ENCODE data around the gene KCNK15. TPM values are rescaled to one million over a fixed set of nuclear protein-coding genes. Genes with fewer than 3 reads are reported as not detected.

KCNK15 gene
- total and polyA plus RNA-seq, 10 of the 15 experiments (the other 5 are each of a cell fraction or from before 2014, with no cell fraction given), result not detected

- no peak for FAIRE-seq
- TF ChIP-seq CREB1 (IDR thresholded peaks at IDR 0.05; ENCODE audit: low read depth) (no peak), IKZF2 (IDR thresholded peaks at IDR 0.05) (no peak), SMAD5 (IDR thresholded peaks at IDR 0.05; ENCODE audit: low read depth) (no peak), NFXL1 (IDR thresholded peaks at IDR 0.05; ENCODE audit: borderline replicate concordance) (no peak), SUPT20H (IDR thresholded peaks at IDR 0.05; ENCODE audit: borderline replicate concordance, control insufficient read depth, low read depth, low read length) (no peak), JUNB (IDR thresholded peaks at IDR 0.05) (no peak), ZBTB4 (CRISPR knock-in tag; IDR thresholded peaks at IDR 0.05) (no peak), BMI1 (IDR thresholded peaks at IDR 0.05; ENCODE audit: borderline replicate concordance) (no peak), BCLAF1 (IDR thresholded peaks at IDR 0.05) (no peak), E4F1 (IDR thresholded peaks at IDR 0.05; ENCODE audit: borderline replicate concordance, partially characterized antibody) (no peak), NRF1 (conservative IDR thresholded peaks at IDR 0.05; ENCODE audit: low read depth, low read length) (no peak), ZBTB11 (CRISPR knock-in tag; IDR thresholded peaks at IDR 0.05) (no peak), WRNIP1 (IDR thresholded peaks at IDR 0.05; ENCODE audit: borderline replicate concordance, low read depth, low read length) (no peak)
Measured at GRCh38 chr20:44765091-44765490, 19.4 kb downstream of the KCNK15 start.

More at GRCh38 chr20:44765091-44765490, 19.4 kb downstream of the KCNK15 start:
- 0% methylated on average over 4 of the region's 4 CpGs for WGBS (ENCODE audit: insufficient coverage, insufficient replicate concordance, low lambda C conversion rate, missing lambda C conversion rate)
- in situ Hi-C loops (cut with MboI) (no loop called here), intact Hi-C loops (cut with micrococcal nuclease; ENCODE audit: unreplicated experiment) (no loop called here)
- H3K79me2 ChIP-seq (ENCODE audit: control insufficient read depth, insufficient read depth, low read length), result no peaks in the 10 kb centered on the region
- ChIA-PET CTCF (no interaction called here), RAD21 (ENCODE audit: unreplicated experiment) (no interaction called here), SMC1A (ENCODE audit: uncharacterized antibody, unreplicated experiment) (no interaction called here), POLR2A (no interaction called here)
- DNase-seq (ENCODE audit: low read depth, low spot score) (no peak), ATAC-seq (no peak)
- no peak overlapping the region for H3K4me3 ChIP-seq
- no peak overlapping the region for H3K9ac ChIP-seq (ENCODE audit: control insufficient read depth, insufficient read depth, low read length)
- no peak overlapping the region for H3K4me2 ChIP-seq (ENCODE audit: control insufficient read depth, insufficient read depth)
- H3K4me1 ChIP-seq (ENCODE audit: control insufficient read depth, insufficient read depth, low read length), result no peaks in the 10 kb centered on the region; the same call in 1 of the 2 replicates
- no peaks in the 10 kb centered on the region for H3K9me3 ChIP-seq (replicated peaks; ENCODE audit: control insufficient read depth, insufficient read depth, low read length)
- H3K27me3 ChIP-seq (replicated peaks in 1 of 2; ENCODE audit: control insufficient read depth in 2 of 2, insufficient read depth in 2 of 2, low read length in 1 of 2), result no peaks in the 10 kb centered on the region; a peak in 1 of 4 replicates
- no peak overlapping the region for H2AFZ ChIP-seq (ENCODE audit: control insufficient read depth, low read depth, low read length)
- no peaks in the 10 kb centered on the region for H4K20me1 ChIP-seq (ENCODE audit: control insufficient read depth, insufficient read depth)
- no TSS peak for BruUV-seq (replicated peaks)
- H3K36me3 ChIP-seq (ENCODE audit: control insufficient read depth in 2 of 2, insufficient read depth in 2 of 2, low read length in 1 of 2), result no peaks in the 10 kb centered on the region
- no peak overlapping the region for H3K27ac ChIP-seq (ENCODE audit: control insufficient read depth, insufficient read depth)
